ENCODE data around the gene STAC.

- TF ChIP-seq CTCF (conservative IDR thresholded peaks at IDR 0.05), result no peak
- TF ChIP-seq ZFX (IDR thresholded peaks at IDR 0.05), result no peak
Observed at GRCh38 chr3:36367912-36368573, 12.3 kb upstream of the STAC start.
